Sigmoid colon (tissue), 3 donors: ENCODE results near the gene LST1.

ENCODE experiments used
- POLR2A ChIP-seq, 2 donors: fragments of 450-650 bp; IDR thresholded peaks; one replicate each; pipeline ENCODE4 v1.6.1; 2016; ENCODE audit warnings: antibody characterized with exemption in 2 of 2, mild to moderate bottlenecking in 2 of 2, moderate library complexity in 2 of 2
- TF ChIP-seq, protein P1 (sequence below), 4 experiments: fragments of 450-650 bp in 3 of 4; fragments of 200-600 bp in 1 of 4; IDR thresholded peaks; one replicate each; pipeline ENCODE4 v1.5.1; 2016 to 2019; ENCODE audit warnings: antibody characterized with exemption in 4 of 4, mild to moderate bottlenecking in 3 of 4, moderate library complexity in 2 of 4

- TF ChIP-seq POLR2A (IDR thresholded peaks at IDR 0.05): no peak
- TF ChIP-seq, protein P1, sequence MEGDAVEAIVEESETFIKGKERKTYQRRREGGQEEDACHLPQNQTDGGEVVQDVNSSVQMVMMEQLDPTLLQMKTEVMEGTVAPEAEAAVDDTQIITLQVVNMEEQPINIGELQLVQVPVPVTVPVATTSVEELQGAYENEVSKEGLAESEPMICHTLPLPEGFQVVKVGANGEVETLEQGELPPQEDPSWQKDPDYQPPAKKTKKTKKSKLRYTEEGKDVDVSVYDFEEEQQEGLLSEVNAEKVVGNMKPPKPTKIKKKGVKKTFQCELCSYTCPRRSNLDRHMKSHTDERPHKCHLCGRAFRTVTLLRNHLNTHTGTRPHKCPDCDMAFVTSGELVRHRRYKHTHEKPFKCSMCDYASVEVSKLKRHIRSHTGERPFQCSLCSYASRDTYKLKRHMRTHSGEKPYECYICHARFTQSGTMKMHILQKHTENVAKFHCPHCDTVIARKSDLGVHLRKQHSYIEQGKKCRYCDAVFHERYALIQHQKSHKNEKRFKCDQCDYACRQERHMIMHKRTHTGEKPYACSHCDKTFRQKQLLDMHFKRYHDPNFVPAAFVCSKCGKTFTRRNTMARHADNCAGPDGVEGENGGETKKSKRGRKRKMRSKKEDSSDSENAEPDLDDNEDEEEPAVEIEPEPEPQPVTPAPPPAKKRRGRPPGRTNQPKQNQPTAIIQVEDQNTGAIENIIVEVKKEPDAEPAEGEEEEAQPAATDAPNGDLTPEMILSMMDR (IDR thresholded peaks at IDR 0.05): no peak
Measured at GRCh38 chr6:31541059-31541657, 44.9 kb upstream of the LST1 start.
